Amniotic epithelial cell (primary cell): Measurements from ENCODE around the gene CDH12.
"Not testable (repeated sequence)": the region's sequence is repeated elsewhere in the genome, so short reads cannot be mapped to it uniquely, and the experiment has no call there.

ENCODE experiments used
- DNase-seq: peaks from one replicate; pipeline ENCODE4 v3.0.0-alpha.2; 2010; ENCODE audit warnings: low read depth

The CDH12 gene

GRCh38 chr5:22852807-22853660, at the start of gene CDH12:
TSS of gene CDH12 (minus strand) at chr5:22853344.
- no peak for DNase-seq

GRCh38 chr5:22901885-22902284, 48.7 kb upstream of the CDH12 start:
- no peak for DNase-seq

GRCh38 chr5:22900801-22901310, 47.7 kb upstream of the CDH12 start:
- no peak for DNase-seq

GRCh38 chr5:22899341-22899740, 46.2 kb upstream of the CDH12 start:
- DNase-seq: no peak

- DNase-seq: no peak
Observed at GRCh38 chr5:22896152-22896551, 43.0 kb upstream of the CDH12 start.

- no peak for DNase-seq
Observed at GRCh38 chr5:22892441-22892840, 39.3 kb upstream of the CDH12 start.

GRCh38 chr5:22889720-22890119, 36.6 kb upstream of the CDH12 start:
- DNase-seq: no peak

GRCh38 chr5:22887566-22887965, 34.4 kb upstream of the CDH12 start:
- no peak for DNase-seq

GRCh38 chr5:22858911-22859310, 5.8 kb upstream of the CDH12 start:
- DNase-seq: not testable (repeated sequence)

GRCh38 chr5:22855824-22856223, 2.7 kb upstream of the CDH12 start:
- DNase-seq: no peak

- DNase-seq: peak; percentile 2
Observed at GRCh38 chr5:22850981-22851380, 2.2 kb downstream of the CDH12 start.

GRCh38 chr5:22846693-22847092, 6.5 kb downstream of the CDH12 start:
- no peak for DNase-seq

GRCh38 chr5:22844636-22845035, 8.5 kb downstream of the CDH12 start:
- DNase-seq: no peak

GRCh38 chr5:22844155-22844554, 9.0 kb downstream of the CDH12 start:
- DNase-seq: no peak

- peak; percentile 2 for DNase-seq
Observed at GRCh38 chr5:22842574-22842973, 10.6 kb downstream of the CDH12 start.

- DNase-seq: no peak
Observed at GRCh38 chr5:22837803-22838202, 15.3 kb downstream of the CDH12 start.

GRCh38 chr5:22835686-22836085, 17.5 kb downstream of the CDH12 start:
- DNase-seq: no peak

- DNase-seq: no peak
Observed at GRCh38 chr5:22793463-22793862, 59.7 kb downstream of the CDH12 start.

- DNase-seq: no peak
Observed at GRCh38 chr5:22787807-22788206, 65.3 kb downstream of the CDH12 start.

GRCh38 chr5:22787398-22787797, 65.7 kb downstream of the CDH12 start:
- no peak for DNase-seq

- no peak for DNase-seq
Observed at GRCh38 chr5:22780756-22781155, 72.4 kb downstream of the CDH12 start.

GRCh38 chr5:22779499-22779898, 73.6 kb downstream of the CDH12 start:
- no peak for DNase-seq

- no peak for DNase-seq
Observed at GRCh38 chr5:22776285-22776684, 76.9 kb downstream of the CDH12 start.

GRCh38 chr5:22774214-22774613, 78.9 kb downstream of the CDH12 start:
- DNase-seq: not testable (repeated sequence)
